GM12875 (cell line): ENCODE results near the gene RPS19BP1.

Experiments used
- H3K4me3 ChIP-seq: one replicate; pipeline ENCODE4 v1.5.1; 2011; ENCODE audit warnings: low read depth, low read length, control low read depth
- CTCF ChIP-seq: IDR thresholded peaks from 2 replicates; pipeline ENCODE4 v1.5.1; 2011; ENCODE audit warnings: low read depth, mild to moderate bottlenecking, control low read depth, inconsistent platforms, low read length, moderate library complexity, borderline replicate concordance; ENCODE audit not compliant: insufficient read depth

RPS19BP1 gene

GRCh38 chr22:39546889-39547586 is 14.5 kb upstream of the RPS19BP1 start:
- TF ChIP-seq CTCF, result no peak
- H3K4me3 ChIP-seq, result no peak overlapping the region

GRCh38 chr22:39545386-39546365 is 13.1 kb upstream of the RPS19BP1 start:
- TF ChIP-seq CTCF, result no peak
- H3K4me3 ChIP-seq, result no peak overlapping the region

GRCh38 chr22:39543095-39543494 is 10.5 kb upstream of the RPS19BP1 start:
- peak; percentile 52; the same call in 1 of the 2 replicates for TF ChIP-seq CTCF
- no peak overlapping the region for H3K4me3 ChIP-seq

- no peak overlapping the region for H3K4me3 ChIP-seq
- no peak for TF ChIP-seq CTCF
These were observed 5.4 kb upstream of the RPS19BP1 start for GRCh38 chr22:39537975-39538374.

GRCh38 chr22:39536711-39537110 is 4.2 kb upstream of the RPS19BP1 start:
- no peak overlapping the region for H3K4me3 ChIP-seq
- TF ChIP-seq CTCF, result no peak

GRCh38 chr22:39535831-39536449 is 3.4 kb upstream of the RPS19BP1 start:
- no peak overlapping the region for H3K4me3 ChIP-seq
- TF ChIP-seq CTCF, result no peak
